ENCODE results near the gene LRRTM3.

Gene LRRTM3

GRCh38 chr10:67049988-67050387, 124.2 kb downstream of the LRRTM3 start:
- TF ChIP-seq, protein P1, sequence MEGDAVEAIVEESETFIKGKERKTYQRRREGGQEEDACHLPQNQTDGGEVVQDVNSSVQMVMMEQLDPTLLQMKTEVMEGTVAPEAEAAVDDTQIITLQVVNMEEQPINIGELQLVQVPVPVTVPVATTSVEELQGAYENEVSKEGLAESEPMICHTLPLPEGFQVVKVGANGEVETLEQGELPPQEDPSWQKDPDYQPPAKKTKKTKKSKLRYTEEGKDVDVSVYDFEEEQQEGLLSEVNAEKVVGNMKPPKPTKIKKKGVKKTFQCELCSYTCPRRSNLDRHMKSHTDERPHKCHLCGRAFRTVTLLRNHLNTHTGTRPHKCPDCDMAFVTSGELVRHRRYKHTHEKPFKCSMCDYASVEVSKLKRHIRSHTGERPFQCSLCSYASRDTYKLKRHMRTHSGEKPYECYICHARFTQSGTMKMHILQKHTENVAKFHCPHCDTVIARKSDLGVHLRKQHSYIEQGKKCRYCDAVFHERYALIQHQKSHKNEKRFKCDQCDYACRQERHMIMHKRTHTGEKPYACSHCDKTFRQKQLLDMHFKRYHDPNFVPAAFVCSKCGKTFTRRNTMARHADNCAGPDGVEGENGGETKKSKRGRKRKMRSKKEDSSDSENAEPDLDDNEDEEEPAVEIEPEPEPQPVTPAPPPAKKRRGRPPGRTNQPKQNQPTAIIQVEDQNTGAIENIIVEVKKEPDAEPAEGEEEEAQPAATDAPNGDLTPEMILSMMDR (IDR thresholded peaks at IDR 0.05; ENCODE audit: low read depth, low read length, missing control alignments), result no peak
- no peak for DNase-seq (ENCODE audit: low read depth)
- H3K4me3 ChIP-seq (ENCODE audit: low read depth, low read length), result no peak overlapping the region
- in situ Hi-C loops (cut with HindIII; ENCODE audit: low sequenced_read_pairs), result no loop called here

DNA sequence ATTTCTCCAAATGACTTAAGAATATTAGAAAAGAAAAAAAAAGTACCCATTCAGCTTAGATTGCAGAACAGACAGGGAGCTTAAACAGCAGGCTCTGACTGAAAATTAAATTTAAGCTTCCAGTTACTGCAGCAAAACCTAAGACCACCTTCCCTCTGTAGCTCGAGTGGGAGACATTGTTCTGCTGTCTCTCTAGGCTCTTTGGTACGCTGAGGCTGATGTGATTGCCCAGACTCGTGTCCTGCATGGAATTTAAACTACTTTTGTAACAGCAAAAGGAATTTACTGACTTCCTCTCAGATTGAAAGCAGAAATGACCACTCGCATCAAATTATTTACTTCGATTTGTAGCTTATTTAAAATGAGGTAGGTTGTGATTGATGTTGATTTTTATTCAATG, 124.6 kb downstream of the LRRTM3 start:
- H3K4me3 ChIP-seq (ENCODE audit: low read depth, low read length), result no peak overlapping the region
- TF ChIP-seq, protein P1 (IDR thresholded peaks at IDR 0.05; ENCODE audit: low read depth, low read length, missing control alignments), result no peak
- DNase-seq (ENCODE audit: low read depth), result no peak
- in situ Hi-C loops (cut with HindIII; ENCODE audit: low sequenced_read_pairs), result no loop called here

DNA sequence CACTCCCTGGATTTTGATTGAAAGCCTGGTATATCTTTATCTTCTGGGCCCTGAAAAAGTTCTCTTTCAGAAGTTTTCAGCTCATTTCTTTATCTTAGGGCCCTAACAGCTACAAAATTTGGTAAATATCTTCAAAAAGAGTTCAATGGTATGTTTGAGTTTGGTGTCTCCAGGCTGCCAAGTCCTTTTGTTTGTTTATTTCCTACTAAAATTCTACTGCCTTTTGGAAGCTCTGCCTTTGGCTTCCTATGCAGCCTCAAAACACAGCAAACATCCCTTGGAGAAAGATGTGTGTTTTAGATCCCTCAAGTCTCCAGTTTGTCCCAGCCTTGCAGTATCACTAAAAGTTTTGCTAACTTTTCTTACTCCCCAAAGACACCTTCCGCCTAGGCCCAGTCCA, 146.8 kb downstream of the LRRTM3 start:
- no peak overlapping the region for H3K4me3 ChIP-seq (ENCODE audit: low read depth, low read length)
- no peak for DNase-seq (ENCODE audit: low read depth)
- in situ Hi-C loops (cut with HindIII; ENCODE audit: low sequenced_read_pairs), result no loop called here
- TF ChIP-seq, protein P1 (IDR thresholded peaks at IDR 0.05; ENCODE audit: low read depth, low read length, missing control alignments), result no peak

- no peak for DNase-seq (ENCODE audit: low read depth)
- TF ChIP-seq, protein P1 (IDR thresholded peaks at IDR 0.05; ENCODE audit: low read depth, low read length, missing control alignments), result no peak
- H3K4me3 ChIP-seq (ENCODE audit: low read depth, low read length), result no peak overlapping the region
- in situ Hi-C loops (cut with HindIII; ENCODE audit: low sequenced_read_pairs), result no loop called here
These were observed 149.7 kb downstream of the LRRTM3 start for GRCh38 chr10:67075491-67075971.

GRCh38 chr10:67076144-67076543, 150.3 kb downstream of the LRRTM3 start:
- no peak for DNase-seq (ENCODE audit: low read depth)
- H3K4me3 ChIP-seq (ENCODE audit: low read depth, low read length), result no peak overlapping the region
- TF ChIP-seq, protein P1 (IDR thresholded peaks at IDR 0.05; ENCODE audit: low read depth, low read length, missing control alignments), result no peak
- in situ Hi-C loops (cut with HindIII; ENCODE audit: low sequenced_read_pairs), result no loop called here

GRCh38 chr10:67077376-67077775, 151.5 kb downstream of the LRRTM3 start:
- in situ Hi-C loops (cut with HindIII; ENCODE audit: low sequenced_read_pairs), result no loop called here
- no peak for DNase-seq (ENCODE audit: low read depth)
- no peak overlapping the region for H3K4me3 ChIP-seq (ENCODE audit: low read depth, low read length)
- TF ChIP-seq, protein P1 (IDR thresholded peaks at IDR 0.05; ENCODE audit: low read depth, low read length, missing control alignments), result no peak

- TF ChIP-seq, protein P1 (IDR thresholded peaks at IDR 0.05; ENCODE audit: low read depth, low read length, missing control alignments), result no peak
- DNase-seq (ENCODE audit: low read depth), result no peak
- in situ Hi-C loops (cut with HindIII; ENCODE audit: low sequenced_read_pairs), result no loop called here
- no peak overlapping the region for H3K4me3 ChIP-seq (ENCODE audit: low read depth, low read length)
These were observed 153.3 kb downstream of the LRRTM3 start for GRCh38 chr10:67079126-67079525.
